NCI-H524 (cell line): ENCODE measurements around the gene JAK1.
"Not testable (repeated sequence)": the region's sequence is repeated elsewhere in the genome, so short reads cannot be mapped to it uniquely, and the experiment has no call there.

Experiments
- DNase-seq, 2 experiments: peaks; one replicate each; lab custom pipeline; 2025; lab: John Stamatoyannopoulos, UW

JAK1 gene

DNA sequence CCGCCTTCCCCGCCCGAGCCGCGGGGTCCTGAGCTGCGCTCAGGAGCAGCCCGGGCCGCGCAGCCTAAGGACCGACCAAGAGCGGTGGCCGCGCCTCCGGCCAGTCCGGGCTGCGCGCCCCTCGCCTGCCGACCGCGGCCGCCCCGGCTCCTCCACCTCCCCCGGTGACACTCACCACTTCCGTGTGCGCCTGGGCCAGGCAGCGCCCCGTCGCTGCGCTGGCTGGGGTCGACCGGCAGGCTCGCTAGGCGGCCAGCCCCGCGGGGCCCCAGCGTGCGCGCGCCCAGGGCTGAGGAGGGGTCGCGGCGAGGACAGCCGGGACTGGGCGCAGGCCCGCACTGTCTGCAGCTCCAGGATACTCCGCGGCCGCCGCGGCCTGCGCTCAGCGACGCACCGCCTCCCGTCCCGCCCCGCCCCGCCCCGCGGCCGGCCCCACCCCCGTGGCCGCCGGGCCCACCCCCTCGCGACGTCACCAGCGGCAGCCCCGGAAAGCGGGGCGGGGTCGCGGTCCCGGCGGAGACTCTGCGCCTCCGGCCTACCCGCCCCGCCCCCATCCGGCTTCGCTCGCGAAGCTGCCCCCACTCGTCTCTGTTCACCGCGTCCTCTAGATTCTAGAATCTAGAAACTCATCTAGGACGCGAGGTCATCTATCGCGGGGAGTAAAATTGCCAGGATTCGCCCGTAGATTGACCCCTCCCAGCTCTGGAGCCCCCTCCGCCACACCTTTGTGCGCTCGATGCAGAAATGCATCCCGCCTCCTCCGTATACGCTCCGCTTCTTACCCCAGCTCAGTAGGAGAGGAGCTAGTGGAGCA, at the start of gene JAK1:
TSS of gene JAK1 (minus strand) at position 392 of the 814 bp plus-strand sequence. CDS start 80,285 bp downstream, outside the sequence.
- peak; percentile 28 to 77 for DNase-seq

DNA sequence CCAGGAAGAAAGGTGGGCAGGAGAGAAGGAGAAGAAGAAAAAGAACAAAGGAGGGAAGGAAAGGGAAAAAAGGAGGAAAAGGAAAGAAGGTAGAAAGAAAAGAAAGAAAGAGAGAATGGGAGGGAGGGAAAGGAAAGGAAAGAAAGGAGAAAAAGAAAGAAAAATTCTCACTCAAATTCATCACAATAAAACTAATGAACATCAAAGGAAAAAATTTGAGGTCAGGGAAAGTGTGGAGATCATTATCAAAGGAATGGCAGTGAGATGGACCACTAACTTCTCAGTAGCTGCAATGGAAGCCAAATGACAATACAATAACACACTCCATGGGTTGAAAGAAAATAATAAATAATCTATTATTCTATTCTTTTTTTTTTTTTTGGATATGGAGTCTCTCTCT, 48.0 kb upstream of the JAK1 start:
- no peak for DNase-seq

DNA sequence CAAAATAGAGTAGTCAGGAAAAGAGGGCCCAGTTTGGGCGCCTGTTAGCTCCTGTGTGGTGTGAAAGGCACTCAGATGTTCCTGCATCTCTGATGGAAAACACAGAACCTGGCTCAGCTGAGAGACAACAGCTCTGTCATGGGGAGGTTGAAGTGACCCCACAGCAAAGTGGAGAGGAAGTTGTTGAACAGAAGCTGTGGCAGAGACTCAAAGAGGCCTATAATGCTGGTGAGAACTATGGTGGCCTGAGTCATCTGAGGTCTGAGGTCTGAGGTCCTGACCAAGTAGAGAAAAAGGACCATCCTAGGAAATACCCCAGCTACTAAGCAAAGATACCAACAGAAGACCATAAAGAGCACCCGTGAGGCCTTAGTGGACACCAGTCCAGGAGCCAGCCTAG, 45.6 kb upstream of the JAK1 start:
- DNase-seq, result no peak

DNA sequence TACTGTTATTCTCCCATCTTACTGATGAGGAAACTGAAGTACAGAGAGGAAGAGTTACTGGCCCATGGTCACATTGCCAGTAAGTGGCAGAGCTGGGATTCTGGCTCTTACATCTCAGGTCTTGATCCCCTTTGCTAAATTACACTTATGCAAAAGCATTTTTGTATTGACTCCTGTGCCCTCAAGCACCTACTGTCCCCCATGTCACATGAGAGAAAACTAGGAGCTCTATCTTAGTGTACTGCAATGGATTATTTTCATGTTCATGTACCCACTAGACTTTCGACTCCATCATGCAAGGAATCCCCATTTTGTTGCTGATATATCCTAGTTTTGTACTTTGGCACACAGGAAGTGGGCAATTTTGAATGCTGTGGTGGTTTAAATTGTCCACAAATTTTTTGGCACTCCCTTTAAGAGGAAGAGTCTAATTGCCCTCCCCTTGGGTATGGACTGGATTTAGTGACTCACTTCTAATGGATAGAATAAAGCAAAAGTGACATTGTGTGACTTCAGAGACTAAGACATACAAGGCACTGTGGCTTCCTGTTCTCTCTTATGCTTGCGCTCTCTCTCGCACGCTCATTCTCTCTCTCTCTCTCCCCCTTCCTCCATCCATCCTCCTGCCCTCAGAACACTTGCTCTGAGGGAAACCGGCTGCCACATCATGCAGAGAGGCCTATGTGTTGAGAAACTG, 43.5 kb upstream of the JAK1 start:
- no peak for DNase-seq

DNA sequence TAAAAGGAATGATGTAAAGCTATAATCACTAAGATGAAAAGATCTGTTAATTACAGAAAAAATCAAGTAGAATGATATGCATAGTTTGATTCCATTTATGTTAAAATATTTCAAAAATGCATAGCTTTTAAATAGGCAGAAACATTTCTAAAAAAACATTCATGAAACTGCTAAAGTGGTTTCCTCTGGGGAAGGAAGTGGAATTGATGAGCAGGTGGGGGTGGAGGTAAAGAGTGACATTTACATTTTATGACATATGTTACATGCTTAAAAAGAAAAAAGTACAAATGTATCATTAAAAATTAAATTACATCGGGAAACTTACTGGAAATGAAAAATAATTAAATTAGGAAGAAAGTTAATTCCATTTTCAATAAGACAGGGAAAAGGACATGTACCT, 42.8 kb upstream of the JAK1 start:
- no peak for DNase-seq

DNA sequence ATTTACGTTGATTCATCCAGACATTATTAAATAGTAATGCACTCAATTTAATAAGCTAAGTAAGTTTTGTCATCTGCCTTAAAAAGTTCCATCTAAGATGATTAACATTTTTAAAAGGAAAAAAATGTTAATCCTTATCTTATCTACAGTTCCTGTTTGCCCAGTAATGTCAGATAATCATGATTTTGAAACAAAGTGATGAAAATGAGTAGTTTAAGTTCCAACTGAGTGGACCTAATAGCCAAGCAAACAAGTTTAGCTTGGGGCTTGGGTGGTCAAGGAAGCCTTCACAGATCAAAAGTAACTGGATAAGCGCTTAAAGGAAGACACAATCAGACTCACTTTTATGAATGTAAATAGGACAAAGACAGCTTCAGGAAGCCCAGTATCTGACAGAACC, 40.5 kb upstream of the JAK1 start:
- DNase-seq, result no peak

DNA sequence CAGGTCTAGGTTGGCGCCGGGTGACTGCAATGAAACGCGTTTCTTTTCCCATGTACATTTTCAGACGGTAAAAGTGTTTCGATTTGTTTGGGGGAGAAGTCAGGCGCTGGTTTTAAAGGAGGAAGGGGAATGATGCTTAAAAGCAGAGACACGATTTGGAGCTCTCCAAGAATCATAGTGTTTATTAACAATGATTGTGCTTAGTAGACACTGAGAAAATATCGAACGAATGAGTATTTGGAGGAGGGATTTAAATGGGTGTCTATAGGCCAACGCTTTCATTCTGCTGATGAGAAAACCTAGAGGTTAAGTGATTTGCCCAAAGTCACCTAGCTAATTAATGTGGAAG, 36.9 kb upstream of the JAK1 start:
- no peak for DNase-seq

DNA sequence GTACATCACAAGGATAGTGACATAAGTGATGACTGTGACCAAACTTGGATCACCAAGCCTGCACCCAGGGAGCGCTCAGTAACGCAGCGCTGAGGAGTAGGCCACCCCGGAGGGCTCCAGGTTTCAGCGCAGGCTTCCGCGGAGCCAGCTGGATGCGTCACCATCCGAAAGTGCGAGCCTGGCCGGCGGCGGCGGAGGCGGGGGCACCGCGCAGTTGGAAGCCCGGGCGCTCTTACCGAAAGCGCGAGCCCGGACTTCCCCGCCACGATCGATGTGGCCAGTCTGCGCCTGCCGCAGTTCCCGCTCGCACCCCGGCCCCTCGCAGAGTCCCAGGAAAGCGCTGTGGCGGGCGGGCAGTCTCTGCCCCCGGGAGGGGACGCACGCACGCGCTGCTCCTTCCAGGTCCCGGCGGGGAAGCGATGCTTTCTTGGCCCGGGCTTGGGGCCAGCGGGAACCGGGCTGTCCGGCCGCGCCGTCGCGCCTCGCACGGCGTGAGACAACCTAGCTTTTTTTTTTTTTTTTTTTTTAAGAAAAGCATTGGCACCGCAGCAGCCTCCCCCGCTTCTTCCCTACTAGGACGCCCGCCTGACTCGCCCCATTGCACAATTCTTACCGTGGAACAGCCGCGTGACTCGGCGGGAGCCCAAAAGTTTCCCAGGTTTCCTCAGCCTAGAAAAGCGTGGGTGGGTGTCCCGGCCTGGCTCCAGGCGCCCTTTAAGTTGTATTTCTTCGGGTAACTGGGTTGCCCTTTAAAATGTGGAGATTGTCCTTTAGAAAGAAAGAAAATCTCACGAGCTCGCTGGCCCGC, 36.4 kb upstream of the JAK1 start:
- DNase-seq, result peak in 1 of 2 experiments; percentile 36

DNA sequence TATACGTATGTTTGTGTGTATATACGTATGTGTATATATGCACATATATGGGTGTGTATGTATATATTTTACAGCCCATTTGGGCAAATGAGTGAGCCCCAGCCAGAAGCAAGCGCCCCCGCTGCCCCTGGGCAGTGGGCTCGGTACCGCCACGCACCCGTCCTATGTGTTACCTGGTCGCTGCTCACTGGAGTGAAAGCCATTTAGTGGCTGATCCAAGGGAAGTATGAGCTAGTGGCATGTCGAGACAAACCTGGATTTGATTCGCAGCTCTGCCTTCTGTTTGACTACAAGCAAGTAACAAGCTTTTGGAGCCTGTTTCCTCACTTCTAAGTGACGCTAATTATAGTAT, 35.8 kb upstream of the JAK1 start:
- DNase-seq, result no peak

DNA sequence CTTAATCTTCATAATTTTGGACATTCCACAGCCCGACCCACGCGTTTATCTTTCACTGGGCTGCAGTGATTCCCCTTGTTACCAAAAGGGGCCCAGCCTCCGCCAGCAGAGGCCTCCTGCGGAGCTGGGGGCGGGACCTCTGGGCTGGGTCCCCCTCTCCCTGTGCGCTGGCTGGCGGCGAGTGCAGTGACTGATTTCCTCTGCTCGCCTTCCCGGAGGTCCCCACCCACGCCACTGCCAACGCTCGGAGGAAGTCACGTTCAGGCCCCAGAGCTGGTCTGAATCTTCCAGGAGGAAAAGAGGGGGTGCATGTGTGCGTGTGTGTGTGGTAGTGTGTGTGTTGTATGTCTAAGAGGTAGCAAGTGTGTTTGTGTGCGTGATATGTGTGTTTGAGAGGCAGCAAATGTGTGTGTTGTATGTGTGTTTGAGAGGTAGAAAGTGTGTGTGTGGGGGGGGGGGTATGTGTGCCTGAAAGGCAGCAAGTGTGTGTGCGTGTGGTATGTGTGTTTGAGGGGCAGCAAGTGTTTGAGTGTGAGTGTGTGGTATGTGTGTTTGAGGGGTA, 35.0 kb upstream of the JAK1 start:
- DNase-seq, result no peak

DNA sequence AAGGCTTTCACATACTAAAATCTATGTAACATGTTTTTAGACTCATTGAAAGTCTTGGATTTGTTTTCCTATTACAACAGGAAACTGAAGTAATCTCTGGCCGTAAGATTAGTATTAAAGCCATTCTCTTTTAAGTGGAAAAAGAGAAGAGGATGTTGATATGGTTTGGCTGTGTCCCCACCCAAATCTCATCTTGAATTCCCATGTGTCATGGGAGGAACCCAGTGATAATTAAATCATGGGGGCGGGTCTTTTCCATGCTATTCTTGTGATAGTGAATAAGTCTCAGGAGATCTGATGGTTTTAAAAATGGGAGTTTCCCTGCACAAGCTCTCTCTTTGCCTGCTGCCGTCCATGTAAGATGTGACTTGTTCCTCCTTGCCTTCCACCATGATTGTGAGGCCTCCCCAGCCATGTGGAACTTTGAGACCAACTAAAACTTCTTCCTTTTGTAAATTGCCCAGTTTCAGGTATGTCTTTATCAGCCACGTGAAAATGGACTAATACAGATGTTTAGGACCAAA, 32.1 kb upstream of the JAK1 start:
- DNase-seq, result not testable (repeated sequence)

DNA sequence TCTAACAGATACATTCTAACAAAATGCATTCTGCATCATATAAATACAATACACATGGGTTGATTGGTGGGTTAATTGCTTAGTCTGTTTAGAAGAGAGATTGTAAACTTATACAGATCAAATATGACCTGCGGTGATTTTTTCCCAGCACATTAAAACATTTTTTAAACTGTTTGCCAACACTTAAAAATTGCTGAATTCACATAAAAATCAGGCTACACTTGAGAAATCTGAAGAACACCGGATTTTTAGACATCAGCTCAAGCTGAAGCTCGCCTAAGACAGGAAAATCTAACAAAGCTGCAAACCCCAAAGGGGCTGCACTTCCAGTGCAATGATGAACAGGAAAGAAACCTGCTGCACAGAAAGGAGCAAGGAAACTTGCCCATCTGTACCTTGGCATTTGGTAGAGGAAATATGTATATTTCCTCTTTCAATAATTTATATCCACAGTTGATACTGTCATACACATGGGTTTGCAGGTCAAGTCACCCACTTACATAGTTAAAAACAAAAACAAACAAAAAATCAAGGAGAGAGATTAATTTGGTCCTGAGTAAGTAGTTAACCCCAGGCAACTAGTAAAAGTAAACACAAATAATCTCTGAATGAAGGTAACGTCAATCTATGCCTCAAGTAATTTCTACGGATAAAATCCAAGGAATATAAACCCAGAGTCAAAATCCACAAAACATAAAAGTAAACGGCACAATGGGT, 30.4 kb upstream of the JAK1 start:
- DNase-seq, result no peak

DNA sequence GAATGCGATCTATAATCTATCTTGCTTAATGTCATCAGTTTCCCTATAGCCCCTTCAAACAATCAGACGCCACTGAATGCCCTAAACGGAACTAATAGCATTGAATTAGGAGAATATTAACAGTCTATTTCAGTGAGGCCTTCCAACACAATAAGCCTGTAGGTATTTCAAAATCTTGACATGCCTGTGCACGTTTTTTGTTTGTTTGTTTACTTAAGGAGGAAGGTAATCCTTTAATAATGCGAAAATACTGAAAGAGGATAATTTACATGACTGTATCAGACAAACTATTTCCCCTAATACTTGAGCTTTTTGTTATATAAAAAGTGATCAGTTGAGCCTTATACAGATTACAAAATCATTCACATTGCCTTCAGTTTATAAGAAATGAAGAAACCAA, 29.0 kb upstream of the JAK1 start:
- no peak for DNase-seq

DNA sequence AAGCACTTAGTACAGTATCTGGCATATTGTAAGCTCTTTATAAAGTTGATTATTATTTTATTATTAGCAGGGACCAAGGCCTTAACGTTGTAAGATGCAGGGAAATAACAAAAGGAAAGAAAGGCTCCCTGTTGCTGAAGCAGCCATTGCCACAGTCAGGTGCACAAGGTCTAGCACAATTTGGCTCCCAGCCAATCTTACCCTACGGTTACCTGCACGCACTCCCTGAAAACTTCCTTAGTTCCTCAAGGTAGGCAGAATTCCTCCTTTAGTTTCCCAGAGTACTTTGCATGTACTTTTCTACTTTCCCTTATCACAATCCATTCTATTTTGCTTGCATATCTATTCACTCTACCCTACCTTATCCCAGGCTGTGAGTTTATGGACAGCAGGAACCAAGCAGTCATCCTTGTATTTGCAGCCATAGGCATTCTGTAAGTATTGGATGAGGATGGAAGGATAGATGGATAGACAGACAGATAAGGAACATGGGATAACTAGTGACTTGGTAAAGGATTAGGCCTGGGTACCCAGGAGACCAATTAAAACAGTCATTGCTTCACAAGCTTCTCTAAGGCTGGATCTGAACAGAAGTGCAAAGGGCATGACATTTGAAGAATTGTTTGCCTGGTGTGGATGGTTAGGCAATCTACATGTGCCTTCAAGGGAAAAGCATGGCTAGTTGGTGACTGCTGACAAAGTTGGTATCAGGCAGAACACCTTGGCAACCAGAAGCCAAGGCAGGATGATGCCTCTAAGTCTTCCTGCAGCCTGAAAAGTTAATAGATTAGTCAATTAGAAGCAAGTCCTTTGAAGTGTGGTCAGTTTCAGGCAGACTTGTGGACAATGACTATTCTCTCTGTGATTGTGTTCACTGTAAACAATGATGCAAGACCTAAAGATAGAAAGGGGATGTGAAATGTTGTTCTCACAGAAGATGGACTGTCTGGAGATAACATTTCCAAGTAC, 20.8 kb upstream of the JAK1 start:
- DNase-seq, result no peak

DNA sequence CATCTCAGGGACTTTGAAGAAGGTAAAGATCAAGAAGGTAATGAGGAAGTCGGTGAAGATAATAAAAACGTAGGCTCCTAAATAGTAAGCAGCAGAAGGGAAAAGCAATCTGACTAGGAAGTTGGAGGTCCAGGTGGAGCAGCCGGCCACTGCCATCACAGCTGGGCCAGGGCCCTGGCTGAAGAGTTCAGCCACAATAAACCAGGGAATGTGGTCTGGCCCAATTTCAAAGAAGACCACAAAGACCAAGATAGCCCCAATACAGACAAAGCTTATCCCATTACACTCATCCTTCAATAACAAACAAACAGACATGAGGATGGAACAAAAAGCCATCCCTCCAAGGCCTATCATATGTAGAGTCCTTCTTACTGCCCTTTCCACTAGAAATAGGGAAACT, 18.4 kb upstream of the JAK1 start:
- no peak for DNase-seq

DNA sequence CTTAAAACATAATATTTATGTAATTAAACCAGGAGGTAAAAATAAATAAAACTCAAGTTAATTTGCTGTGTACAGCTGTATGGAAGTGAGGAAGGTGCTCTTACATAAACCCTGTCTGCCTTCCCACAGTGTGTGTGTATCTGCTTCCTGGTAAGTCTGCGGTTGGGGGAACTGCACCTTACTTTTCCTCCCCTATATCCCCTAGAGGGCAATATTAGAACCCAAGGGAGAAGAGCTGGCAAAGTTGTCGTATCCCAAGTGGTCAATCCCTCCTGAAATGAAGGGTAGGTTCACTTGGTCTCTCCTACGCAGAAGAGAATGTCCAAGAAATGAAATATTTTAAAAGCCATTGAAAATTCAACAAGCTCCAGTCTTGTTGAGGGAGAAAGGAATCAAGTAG, 17.8 kb upstream of the JAK1 start:
- no peak for DNase-seq

DNA sequence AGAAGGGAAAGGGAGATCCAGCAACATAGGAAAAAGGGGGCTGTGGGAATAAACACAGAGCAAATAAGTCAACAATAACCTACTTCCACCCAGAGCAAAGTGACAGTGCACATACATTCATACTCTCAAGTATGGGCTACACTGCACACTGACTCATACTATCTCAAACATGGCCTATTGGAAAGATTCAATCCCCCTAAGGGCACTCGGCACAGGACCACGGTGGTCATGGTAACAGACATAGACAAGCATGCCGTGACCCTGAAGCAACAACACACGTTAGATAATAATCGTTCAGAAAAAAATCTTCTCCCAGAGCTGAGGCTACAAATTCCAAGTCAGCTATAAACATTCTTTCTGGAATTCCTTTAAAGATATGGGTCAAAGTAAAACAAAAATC, 16.8 kb upstream of the JAK1 start:
- DNase-seq, result no peak

DNA sequence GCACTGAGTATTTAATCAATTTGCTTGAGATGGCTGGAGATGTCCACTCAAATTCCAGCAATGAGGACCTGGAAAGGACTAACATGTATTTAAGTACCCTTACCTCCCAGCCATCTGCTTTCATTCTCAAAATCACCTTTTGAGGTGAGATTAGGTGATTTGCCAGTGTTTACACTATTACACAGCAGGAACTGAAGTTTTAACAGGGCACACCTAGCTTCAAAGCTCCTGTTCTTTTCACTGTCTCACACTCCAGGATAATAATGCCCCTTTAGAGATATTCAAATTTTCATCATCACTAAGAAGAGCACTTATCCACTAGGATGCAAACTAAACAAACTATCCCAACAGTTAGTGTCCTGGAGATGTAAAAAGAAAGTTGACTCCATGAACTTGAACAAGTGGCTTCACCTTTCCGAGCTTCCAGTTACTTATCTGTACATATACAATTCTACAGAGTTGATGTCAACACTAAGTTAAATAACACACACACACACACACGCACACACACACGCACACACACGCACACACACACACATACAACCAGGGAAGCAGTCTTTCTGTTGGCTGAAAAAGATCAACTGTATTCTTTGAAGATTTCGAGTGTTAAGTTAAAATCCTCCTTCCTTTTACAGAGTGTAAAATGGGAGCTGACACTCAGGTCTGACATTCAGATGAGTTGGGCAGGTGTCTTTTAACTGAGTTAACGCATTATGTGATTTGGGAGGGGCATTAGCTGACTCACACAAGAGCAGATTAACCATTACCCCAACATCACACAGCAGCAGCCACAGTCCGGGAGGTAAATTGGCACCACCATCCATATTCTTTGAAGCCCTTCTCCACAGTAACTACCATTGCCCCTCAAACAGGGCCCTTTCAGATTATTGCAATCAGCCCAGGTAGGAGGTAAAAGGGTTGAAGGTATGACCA, 15.5 kb upstream of the JAK1 start:
- no peak for DNase-seq
